ENCODE data around the gene TMEM240.

- TF ChIP-seq CTCF (IDR thresholded peaks at IDR 0.05) (no peak), EZH2 (IDR thresholded peaks at IDR 0.05; ENCODE audit: borderline replicate concordance, insufficient read depth, low read depth, low read length, poor library complexity, severe bottlenecking) (no peak)
Observed at GRCh38 chr1:1569341-1569740, 28.9 kb upstream of the TMEM240 start.
